GM12878 (cell line): ENCODE data around the gene PDZRN3. TPM values are rescaled to one million over a fixed set of nuclear protein-coding genes. Genes with fewer than 3 reads are reported as not detected.

Experiments
- ATAC-seq: fragments of 200-7000 bp; cut with Tn5 transposase; 3 replicates; pipeline ENCODE4 v1.9.1; 2020; ENCODE audit warnings: mild to moderate bottlenecking, moderate library complexity
- BruUV-seq: library from RNA; stranded (reverse); fragments of 400-500 nt; replicated peaks from 2 replicates; lab custom pipeline; 2021; lab: Mats Ljungman, UMichigan
- CTCF ChIA-PET: fragments of 300-600 bp; sonication (Branson Sonifier 250); formaldehyde crosslinking; extraction: SDS; loops from one replicate; lab custom pipeline; 2021; ENCODE audit warnings: inconsistent platforms; lab: Yijun Ruan, JAX
- POLR2A ChIA-PET: fragments of 350-600 bp; formaldehyde crosslinking; extraction: SDS; loops from one replicate; lab custom pipeline; 2021; ENCODE audit warnings: inconsistent platforms; lab: Charles Lee
- RAD21 ChIA-PET: fragments of 300-600 bp; sonication (Branson Sonifier 250); formaldehyde crosslinking; loops from one replicate; lab custom pipeline; 2023; ENCODE audit warnings: antibody characterized with exemption; ENCODE audit not compliant: unreplicated experiment; lab: Charles Lee
- SMC1A ChIA-PET: fragments of 300-600 bp; sonication (Branson Sonifier 250); formaldehyde crosslinking; loops from one replicate; lab custom pipeline; 2023; ENCODE audit not compliant: unreplicated experiment, uncharacterized antibody; lab: Charles Lee
- DNase-seq: peaks from one replicate; pipeline ENCODE4 v3.0.0-alpha.2; 2011; ENCODE audit warnings: low read depth, low spot score
- FAIRE-seq: peaks from 3 replicates; lab custom pipeline; 2011; peaks lifted over from hg19 to GRCh38; lab: Jason Lieb, UNC
- H2AFZ ChIP-seq: 2 replicates; pipeline ENCODE4 v1.6.0; 2011; ENCODE audit warnings: low read depth, low read length, control low read depth; ENCODE audit not compliant: control insufficient read depth
- H3K27ac ChIP-seq: 2 replicates; pipeline ENCODE4 v1.5.1; 2011; ENCODE audit warnings: control low read depth; ENCODE audit not compliant: control insufficient read depth, insufficient read depth
- H3K27me3 ChIP-seq, 2 experiments: replicated peaks in 1 of 2; 2 replicates each; pipeline versions ENCODE4 v1.6.0 to v1.6.1; 2011; ENCODE audit warnings: low read length in 1 of 2; ENCODE audit not compliant: control insufficient read depth in 2 of 2, insufficient read depth in 2 of 2
- H3K36me3 ChIP-seq, 2 experiments: 2 replicates each; pipeline ENCODE4 v1.5.1; 2011; ENCODE audit warnings: low read length in 1 of 2; ENCODE audit not compliant: control insufficient read depth in 2 of 2, insufficient read depth in 2 of 2
- H3K4me1 ChIP-seq: 2 replicates; pipeline ENCODE4 v1.6.1; 2011; ENCODE audit warnings: mild to moderate bottlenecking, low read length, moderate library complexity, mixed read lengths; ENCODE audit not compliant: control insufficient read depth, insufficient read depth
- H3K4me2 ChIP-seq: 2 replicates; pipeline ENCODE4 v1.6.0; 2011; ENCODE audit warnings: control low read depth; ENCODE audit not compliant: control insufficient read depth, insufficient read depth
- H3K4me3 ChIP-seq: fragments of 200-600 bp; sonication (generic); 2 replicates; pipeline ENCODE4 v1.5.1; 2016
- H3K79me2 ChIP-seq: 2 replicates; pipeline ENCODE4 v1.6.0; 2011; ENCODE audit warnings: low read length; ENCODE audit not compliant: control insufficient read depth, insufficient read depth
- H3K9ac ChIP-seq: 2 replicates; pipeline ENCODE4 v1.8.0; 2011; ENCODE audit warnings: low read length, control low read depth, mixed read lengths; ENCODE audit not compliant: control insufficient read depth, insufficient read depth
- H3K9me3 ChIP-seq: replicated peaks from 3 replicates; pipeline ENCODE4 v1.5.1; 2011; ENCODE audit warnings: mild to moderate bottlenecking, low read length; ENCODE audit not compliant: control insufficient read depth, insufficient read depth
- H4K20me1 ChIP-seq: 2 replicates; pipeline ENCODE4 v1.6.0; 2011; ENCODE audit not compliant: control insufficient read depth, insufficient read depth
- BCL11A ChIP-seq: IDR thresholded peaks from 2 replicates; pipeline ENCODE4 v1.6.1; 2011; ENCODE audit warnings: low read depth, low read length
- MYC ChIP-seq: IDR thresholded peaks from 2 replicates; pipeline ENCODE4 v1.6.1; 2011; ENCODE audit warnings: mild to moderate bottlenecking, low read length, moderate library complexity, inconsistent platforms; ENCODE audit not compliant: insufficient read depth, insufficient replicate concordance, insufficient read length, severe bottlenecking
- POLR2AphosphoS2 ChIP-seq: IDR thresholded peaks from 2 replicates; pipeline ENCODE4 v1.6.1; 2011; ENCODE audit warnings: low read depth, mild to moderate bottlenecking, low read length, improper control_type of control experiment, moderate library complexity
- ZZZ3 ChIP-seq: IDR thresholded peaks from 2 replicates; pipeline ENCODE4 v1.6.1; 2011; ENCODE audit warnings: low read depth; ENCODE audit not compliant: control insufficient read depth, insufficient read length
- WGBS: methylation state at CpG from one replicate; pipeline ENCODE4 v1.1.6; 2016; ENCODE audit warnings: low lambda C conversion rate; ENCODE audit not compliant: insufficient replicate concordance, insufficient coverage; ENCODE audit errors: missing lambda C conversion rate; 5-methylcytosine and 5-hydroxymethylcytosine counted together
- in situ Hi-C: fragments of 300-500 bp; cut with MboI; formaldehyde crosslinking; loops from 9 replicates; pipeline ENCODE4 v1.14.3; 2018; ENCODE audit warnings: mixed read lengths
- intact Hi-C: fragments of 100-400 bp; cut with micrococcal nuclease; formaldehyde crosslinking; loops from one replicate; pipeline ENCODE4 v1.14.2; 2022; ENCODE audit not compliant: unreplicated experiment
- polyA plus RNA-seq, 11 experiments: library from polyadenylated mRNA; depleted of rRNA in 4 of 11; unstranded in 6 of 11; stranded (reverse) in 5 of 11; fragments of >200 nt; fragmentation: Nextera tagmentation in 4 of 11; fragmentation: Illumina TruSeq in 1 of 11; extraction: Ambion mirVana in 4 of 11; extraction: Trizol in 1 of 11; gene quantifications; 1 replicate in 1 of 11; 2 replicates in 10 of 11; pipeline versions ENCODE4 v1.2.1 to v1.2.3, GENCODE V29; 2011 to 2016; ENCODE audit warnings: inconsistent platforms in 2 of 11, missing spikeins in 2 of 11, low read depth in 1 of 11
- total RNA-seq, 4 experiments: library from RNA; depleted of rRNA in 3 of 4; stranded (reverse); fragments of >200 nt in 3 of 4; fragmentation: Illumina TruSeq in 1 of 4; extraction: Trizol in 1 of 4; gene quantifications; 2 replicates each; pipeline versions ENCODE4 v1.2.1 to v1.2.3, GENCODE V29; 2013 to 2021
- TF ChIP-seq, protein P1 (sequence below): fragments of 450-650 bp; IDR thresholded peaks from 2 replicates; pipeline ENCODE4 v1.6.1; 2018; ENCODE audit warnings: borderline replicate concordance, mild to moderate bottlenecking; ENCODE audit not compliant: partially characterized antibody
- TF ChIP-seq, protein P2 (sequence below): IDR thresholded peaks from 2 replicates; pipeline ENCODE4 v1.6.1; 2011; ENCODE audit warnings: low read depth, mild to moderate bottlenecking, low read length, moderate library complexity, borderline replicate concordance; ENCODE audit errors: extremely low read depth

The PDZRN3 gene
- total and polyA plus RNA-seq, 10 of the 15 experiments (the other 5 are each of a cell fraction or from before 2014, with no cell fraction given) = 0.07 to 0.37 (median 0.12) TPM; not detected in 6

DNA sequence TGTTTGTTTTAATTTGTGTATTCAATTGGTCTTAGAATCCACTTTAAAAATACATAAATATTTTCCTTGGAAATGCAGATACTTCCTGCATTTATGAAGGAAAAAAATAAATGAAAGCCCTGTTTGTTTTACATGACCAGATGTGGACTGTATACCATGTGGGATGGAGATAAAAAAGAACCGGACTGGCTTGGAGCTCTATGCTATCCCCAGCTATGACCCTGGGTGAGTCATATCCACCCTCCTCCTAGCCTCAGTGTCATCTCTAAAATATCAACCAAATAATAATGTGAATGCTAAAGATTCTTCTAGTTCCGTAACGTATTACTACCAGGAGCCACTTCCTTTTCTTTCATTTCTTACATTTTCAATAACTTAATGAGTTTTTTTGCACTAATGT is 44.5 kb upstream of the PDZRN3 start:
- intact Hi-C loops = no loop called here
- Histone ChIP-seq H4K20me1 (no peaks in the 10 kb centered on the region), H3K79me2 (no peaks in the 10 kb centered on the region), H3K9me3 (no peaks in the 10 kb centered on the region), H3K4me3 (no peak overlapping the region), H3K4me1 (no peaks in the 10 kb centered on the region), H3K9ac (no peak overlapping the region), H2AFZ (no peak overlapping the region), H3K36me3 (no peaks in the 10 kb centered on the region), H3K27ac (no peak overlapping the region), H3K4me2 (no peak overlapping the region), H3K27me3 (no peaks in the 10 kb centered on the region)
- RAD21 ChIA-PET = no interaction called here
- in situ Hi-C loops = no loop called here
- DNase-seq (no peak), FAIRE-seq (no peak), ATAC-seq (no peak)
- POLR2A ChIA-PET = no interaction called here
- WGBS = 9% methylated on average over 3 of the region's 3 CpGs
- CTCF ChIA-PET = no interaction called here
- BruUV-seq = no TSS peak
- TF ChIP-seq POLR2AphosphoS2 (no peak), ZZZ3 (no peak), MYC (no peak), BCL11A (no peak)
- TF ChIP-seq, protein P1, sequence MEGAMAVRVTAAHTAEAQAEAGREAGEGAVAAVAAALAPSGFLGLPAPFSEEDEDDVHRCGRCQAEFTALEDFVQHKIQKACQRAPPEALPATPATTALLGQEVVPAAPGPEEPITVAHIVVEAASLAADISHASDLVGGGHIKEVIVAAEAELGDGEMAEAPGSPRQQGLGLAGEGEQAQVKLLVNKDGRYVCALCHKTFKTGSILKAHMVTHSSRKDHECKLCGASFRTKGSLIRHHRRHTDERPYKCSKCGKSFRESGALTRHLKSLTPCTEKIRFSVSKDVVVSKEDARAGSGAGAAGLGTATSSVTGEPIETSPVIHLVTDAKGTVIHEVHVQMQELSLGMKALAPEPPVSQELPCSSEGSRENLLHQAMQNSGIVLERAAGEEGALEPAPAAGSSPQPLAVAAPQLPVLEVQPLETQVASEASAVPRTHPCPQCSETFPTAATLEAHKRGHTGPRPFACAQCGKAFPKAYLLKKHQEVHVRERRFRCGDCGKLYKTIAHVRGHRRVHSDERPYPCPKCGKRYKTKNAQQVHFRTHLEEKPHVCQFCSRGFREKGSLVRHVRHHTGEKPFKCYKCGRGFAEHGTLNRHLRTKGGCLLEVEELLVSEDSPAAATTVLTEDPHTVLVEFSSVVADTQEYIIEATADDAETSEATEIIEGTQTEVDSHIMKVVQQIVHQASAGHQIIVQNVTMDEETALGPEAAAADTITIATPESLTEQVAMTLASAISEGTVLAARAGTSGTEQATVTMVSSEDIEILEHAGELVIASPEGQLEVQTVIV = no peak
- TF ChIP-seq, protein P2, sequence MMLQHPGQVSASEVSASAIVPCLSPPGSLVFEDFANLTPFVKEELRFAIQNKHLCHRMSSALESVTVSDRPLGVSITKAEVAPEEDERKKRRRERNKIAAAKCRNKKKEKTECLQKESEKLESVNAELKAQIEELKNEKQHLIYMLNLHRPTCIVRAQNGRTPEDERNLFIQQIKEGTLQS = no peak
- SMC1A ChIA-PET = no interaction called here
